Right lobe of liver (tissue), 4 donors: ENCODE data around the gene FAM180B.

ENCODE experiments used
- CTCF ChIP-seq, 4 donors: fragments of 200-600 bp in 3 of 4; fragments of 450-650 bp in 1 of 4; IDR thresholded peaks; one replicate each; pipeline versions ENCODE4 v1.5.1 to v1.8.0; 2016 to 2022; ENCODE audit warnings: antibody characterized with exemption in 4 of 4, mild to moderate bottlenecking in 2 of 4
- POLR2A ChIP-seq: fragments of 450-650 bp; IDR thresholded peaks from one replicate; pipeline ENCODE4 v1.6.1; 2017; ENCODE audit warnings: antibody characterized with exemption, mild to moderate bottlenecking
- donor health status: DM: no; HTN: no; CAD: no.
- donor health status: DM: no; HTN: no; CAD: no.
- donor health status: DM: no; HTN: yes; CAD: no.

- TF ChIP-seq CTCF (IDR thresholded peaks at IDR 0.05), result no peak
- TF ChIP-seq POLR2A, result no peak
These were observed 20.3 kb downstream of the FAM180B start for GRCh38 chr11:47606731-47607130.
